Activated CD4-positive, alpha-beta memory T cell treated with anti-CD3 and anti-CD28 coated beads for 36 hours (primary cell): ENCODE measurements around the gene CUL2. TPM values are rescaled to one million over a fixed set of nuclear protein-coding genes. Genes with fewer than 3 reads are reported as not detected.

Experiments
- CTCF ChIA-PET: fragments of 350-600 bp; sonication (Branson Sonifier 250); formaldehyde crosslinking; loops from one replicate; lab custom pipeline; 2021; ENCODE audit warnings: antibody characterized with exemption, inconsistent platforms; lab: Charles Lee
- POLR2A ChIA-PET: fragments of 350-600 bp; sonication (Branson Sonifier 250); formaldehyde crosslinking; loops from one replicate; lab custom pipeline; 2021; ENCODE audit warnings: antibody characterized with exemption; lab: Charles Lee
- DNase-seq: peaks from one replicate; pipeline ENCODE4 v3.0.0-alpha.2; 2020
- H3K27ac Mint-ChIP-seq: one replicate; pipeline ENCODE4 v1.8.0; 2021; ENCODE audit warnings: mixed read lengths
- H3K27me3 Mint-ChIP-seq: one replicate; pipeline ENCODE4 v1.8.0; 2021; ENCODE audit warnings: mixed read lengths
- H3K36me3 Mint-ChIP-seq: one replicate; pipeline ENCODE4 v1.8.0; 2021; ENCODE audit warnings: mixed read lengths
- H3K4me1 Mint-ChIP-seq: one replicate; pipeline ENCODE4 v1.8.0; 2021; ENCODE audit warnings: low read depth, mixed read lengths
- H3K4me3 Mint-ChIP-seq: one replicate; pipeline ENCODE4 v1.8.0; 2021; ENCODE audit warnings: mild to moderate bottlenecking, mixed read lengths
- H3K9me3 Mint-ChIP-seq: one replicate; pipeline ENCODE4 v1.8.0; 2021; ENCODE audit warnings: mixed read lengths
- intact Hi-C: fragments of 100-400 bp; cut with micrococcal nuclease; formaldehyde crosslinking; loops from one replicate; pipeline ENCODE4 v1.15.1; 2023
- total RNA-seq, 2 experiments: library from RNA; stranded (reverse); gene quantifications; one replicate each; pipeline ENCODE4 v1.2.3, GENCODE V29; 2021

CUL2 gene
- total RNA-seq, 2 experiments from 2014 or later, result 39.7 to 43.3 TPM

- intact Hi-C loops, result no loop called here
- Mint-ChIP-seq H3K9me3 (no peaks in the 10 kb centered on the region), H3K27me3 (no peaks in the 10 kb centered on the region), H3K4me3 (no peak overlapping the region), H3K27ac (no peak overlapping the region), H3K36me3 (peaks cover 15% of the 10 kb centered on the region), H3K4me1 (peaks cover 16% of the 10 kb centered on the region)
- CTCF ChIA-PET, result interaction anchor here (1.3 kb wide), 1 partner anchor 23 kb away, joined by 6 read pairs; no protein-coding TSS in a partner anchor
- POLR2A ChIA-PET, result interaction anchor here (0.6 kb wide), 1 partner anchor 178 kb away, joined by 3 read pairs; no protein-coding TSS in a partner anchor
- peak; percentile 17 for DNase-seq
Measured at GRCh38 chr10:35017608-35018007, 72.5 kb downstream of the CUL2 start.

- H3K9me3 Mint-ChIP-seq, result no peaks in the 10 kb centered on the region
- peaks cover 25% of the 10 kb centered on the region for H3K4me1 Mint-ChIP-seq
- H3K27ac Mint-ChIP-seq, result no peak overlapping the region
- ChIA-PET POLR2A (interaction anchor here (0.6 kb wide), 1 partner anchor 180 kb away, joined by 3 read pairs; no protein-coding TSS in a partner anchor), CTCF (interaction anchor here (1.2 kb wide), 1 partner anchor 21 kb away, joined by 4 read pairs; no protein-coding TSS in a partner anchor)
- no peaks in the 10 kb centered on the region for H3K27me3 Mint-ChIP-seq
- H3K4me3 Mint-ChIP-seq, result no peak overlapping the region
- H3K36me3 Mint-ChIP-seq, result peaks cover 11% of the 10 kb centered on the region
- intact Hi-C loops, result no loop called here
- DNase-seq, result no peak
Measured at GRCh38 chr10:35015843-35016408, 74.2 kb downstream of the CUL2 start.

- DNase-seq, result no peak
- CTCF ChIA-PET, result no interaction called here
Measured at GRCh38 chr10:35012781-35013180, 77.4 kb downstream of the CUL2 start.

GRCh38 chr10:35011771-35012191 lies 78.4 kb downstream of the CUL2 start:
- Mint-ChIP-seq H3K27ac (no peak overlapping the region), H3K36me3 (peaks cover 13% of the 10 kb centered on the region)

More at GRCh38 chr10:35012781-35013180, 77.4 kb downstream of the CUL2 start:
- no peak overlapping the region for H3K4me3 Mint-ChIP-seq
- peaks cover 13% of the 10 kb centered on the region for H3K4me1 Mint-ChIP-seq
- peaks cover 13% of the 10 kb centered on the region for H3K36me3 Mint-ChIP-seq
- H3K27ac Mint-ChIP-seq, result no peak overlapping the region
- no peaks in the 10 kb centered on the region for H3K9me3 Mint-ChIP-seq
- intact Hi-C loops, result no loop called here
- no peaks in the 10 kb centered on the region for H3K27me3 Mint-ChIP-seq
- POLR2A ChIA-PET, result no interaction called here

GRCh38 chr10:35007858-35008301 lies 82.3 kb downstream of the CUL2 start:
- H3K4me3 Mint-ChIP-seq, result no peak overlapping the region
- H3K27ac Mint-ChIP-seq, result no peak overlapping the region
- peaks cover 10% of the 10 kb centered on the region for H3K36me3 Mint-ChIP-seq
- peaks cover 9% of the 10 kb centered on the region for H3K4me1 Mint-ChIP-seq
- intact Hi-C loops, result no loop called here
- ChIA-PET CTCF (no interaction called here), POLR2A (no interaction called here)
- no peak for DNase-seq
- H3K9me3 Mint-ChIP-seq, result no peaks in the 10 kb centered on the region
- no peaks in the 10 kb centered on the region for H3K27me3 Mint-ChIP-seq

More at GRCh38 chr10:35011771-35012191, 78.4 kb downstream of the CUL2 start:
- no peaks in the 10 kb centered on the region for H3K27me3 Mint-ChIP-seq
- intact Hi-C loops, result no loop called here
- no peaks in the 10 kb centered on the region for H3K9me3 Mint-ChIP-seq
- no peak for DNase-seq
- H3K4me3 Mint-ChIP-seq, result no peak overlapping the region
- POLR2A ChIA-PET, result no interaction called here
- CTCF ChIA-PET, result interaction anchor here (1.2 kb wide), 1 partner anchor 17 kb away, joined by 6 read pairs; no protein-coding TSS in a partner anchor
- H3K4me1 Mint-ChIP-seq, result peaks cover 10% of the 10 kb centered on the region

- Mint-ChIP-seq H3K9me3 (no peaks in the 10 kb centered on the region), H3K4me3 (no peak overlapping the region), H3K27ac (no peak overlapping the region), H3K4me1 (peaks cover 3% of the 10 kb centered on the region), H3K27me3 (no peaks in the 10 kb centered on the region), H3K36me3 (peaks cover 7% of the 10 kb centered on the region)
- ChIA-PET CTCF (no interaction called here), POLR2A (no interaction called here)
- DNase-seq, result no peak
- intact Hi-C loops, result no loop called here
Measured at GRCh38 chr10:35006836-35007235, 83.3 kb downstream of the CUL2 start.

- no peaks in the 10 kb centered on the region for H3K9me3 Mint-ChIP-seq
- intact Hi-C loops, result no loop called here
- no peak overlapping the region for H3K4me3 Mint-ChIP-seq
- no peak overlapping the region for H3K27ac Mint-ChIP-seq
- ChIA-PET POLR2A (no interaction called here), CTCF (no interaction called here)
- no peaks in the 10 kb centered on the region for H3K27me3 Mint-ChIP-seq
- no peak for DNase-seq
- H3K36me3 Mint-ChIP-seq, result peaks cover 7% of the 10 kb centered on the region
- no peaks in the 10 kb centered on the region for H3K4me1 Mint-ChIP-seq
Measured at GRCh38 chr10:35005868-35006267, 84.3 kb downstream of the CUL2 start.

GRCh38 chr10:35004651-35005050 lies 85.5 kb downstream of the CUL2 start:
- Mint-ChIP-seq H3K4me3 (no peak overlapping the region), H3K4me1 (no peaks in the 10 kb centered on the region), H3K36me3 (peaks cover 5% of the 10 kb centered on the region), H3K27ac (no peak overlapping the region), H3K9me3 (no peaks in the 10 kb centered on the region), H3K27me3 (no peaks in the 10 kb centered on the region)
- CTCF ChIA-PET, result interaction anchor here (2.4 kb wide), 1 partner anchor 10 kb away, joined by 10 read pairs; no protein-coding TSS in a partner anchor
- DNase-seq, result no peak
- intact Hi-C loops, result no loop called here
- POLR2A ChIA-PET, result no interaction called here

GRCh38 chr10:35003906-35004305 lies 86.2 kb downstream of the CUL2 start:
- Mint-ChIP-seq H3K27me3 (no peaks in the 10 kb centered on the region), H3K9me3 (no peaks in the 10 kb centered on the region), H3K4me1 (no peaks in the 10 kb centered on the region), H3K27ac (no peak overlapping the region), H3K4me3 (no peak overlapping the region), H3K36me3 (peaks cover 5% of the 10 kb centered on the region)
- no peak for DNase-seq
- POLR2A ChIA-PET, result no interaction called here
- intact Hi-C loops, result no loop called here
- CTCF ChIA-PET, result interaction anchor here (2.4 kb wide), 1 partner anchor 10 kb away, joined by 10 read pairs; no protein-coding TSS in a partner anchor

GRCh38 chr10:35000936-35001335 lies 89.2 kb downstream of the CUL2 start:
- no peak for DNase-seq
- Mint-ChIP-seq H3K4me1 (no peaks in the 10 kb centered on the region), H3K27me3 (no peaks in the 10 kb centered on the region), H3K36me3 (peaks cover 5% of the 10 kb centered on the region), H3K9me3 (no peaks in the 10 kb centered on the region), H3K27ac (no peak overlapping the region), H3K4me3 (no peak overlapping the region)
- CTCF ChIA-PET, result no interaction called here
- intact Hi-C loops, result no loop called here
- POLR2A ChIA-PET, result no interaction called here

GRCh38 chr10:34999532-34999931 lies 90.6 kb downstream of the CUL2 start:
- no peak overlapping the region for H3K27ac Mint-ChIP-seq
- no peak overlapping the region for H3K4me3 Mint-ChIP-seq
- intact Hi-C loops, result loop anchor here (10.0 kb wide), 3 partner anchors 335 to 645 kb away; partner anchors contain the start of gene FZD8
- H3K9me3 Mint-ChIP-seq, result no peaks in the 10 kb centered on the region
- DNase-seq, result no peak
- peaks cover 2% of the 10 kb centered on the region for H3K36me3 Mint-ChIP-seq
- H3K4me1 Mint-ChIP-seq, result peaks cover 6% of the 10 kb centered on the region
- H3K27me3 Mint-ChIP-seq, result no peaks in the 10 kb centered on the region
- POLR2A ChIA-PET, result no interaction called here
- CTCF ChIA-PET, result no interaction called here

GRCh38 chr10:34998940-34999339 lies 91.2 kb downstream of the CUL2 start:
- ChIA-PET CTCF (no interaction called here), POLR2A (no interaction called here)
- intact Hi-C loops, result loop anchor here (10.0 kb wide), 3 partner anchors 334 to 646 kb away; partner anchors contain the start of gene FZD8
- Mint-ChIP-seq H3K36me3 (peaks cover 2% of the 10 kb centered on the region), H3K27ac (no peak overlapping the region), H3K4me1 (peaks cover 11% of the 10 kb centered on the region), H3K9me3 (no peaks in the 10 kb centered on the region), H3K4me3 (no peak overlapping the region), H3K27me3 (no peaks in the 10 kb centered on the region)
- DNase-seq, result no peak
